HG03139 (cell line): ENCODE data around the gene DNAH3.
A peak's percentile ranks its signal among the peaks of the same experiment; 100 is the strongest.
"Not testable (repeated sequence)": the region's sequence is repeated elsewhere in the genome, so short reads cannot be mapped to it uniquely, and the experiment has no call there.

Experiments
- ATAC-seq: cut with Tn5 transposase; IDR thresholded peaks from one replicate; pipeline ENCODE4 v1.9.1; 2021; ENCODE audit not compliant: unreplicated experiment

DNAH3 gene

DNA sequence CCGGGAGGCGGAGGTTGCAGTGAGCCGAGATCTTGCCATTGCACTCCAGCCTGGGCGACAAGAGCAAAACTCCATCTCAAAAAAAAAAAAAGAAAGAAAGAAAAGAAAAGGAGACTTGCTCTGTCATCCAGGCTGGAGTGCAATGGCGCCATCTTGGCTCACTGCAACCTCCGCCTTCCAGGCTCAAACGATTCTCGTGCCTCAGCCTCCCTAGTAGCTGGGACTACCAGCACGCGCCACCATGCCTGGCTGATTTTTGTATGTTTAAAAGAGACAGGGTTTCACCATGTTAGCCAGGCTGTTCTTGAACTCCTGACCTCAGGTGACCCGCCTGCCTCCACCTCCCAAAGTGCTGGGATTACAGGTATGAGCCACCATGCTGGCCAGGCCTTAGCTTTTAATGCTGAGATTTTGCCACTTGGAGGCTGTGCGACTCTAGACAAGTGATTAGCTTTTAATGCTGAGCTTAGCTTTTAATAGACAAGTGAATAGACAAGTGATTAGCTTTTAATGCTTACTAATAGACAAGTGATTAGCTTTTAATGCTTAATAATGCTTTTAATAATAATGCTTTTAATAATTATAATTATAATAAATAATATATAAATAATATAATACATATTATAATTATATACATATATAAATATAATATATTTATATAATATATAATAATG is 17.4 kb upstream of the DNAH3 start:
- no peak for ATAC-seq

DNA sequence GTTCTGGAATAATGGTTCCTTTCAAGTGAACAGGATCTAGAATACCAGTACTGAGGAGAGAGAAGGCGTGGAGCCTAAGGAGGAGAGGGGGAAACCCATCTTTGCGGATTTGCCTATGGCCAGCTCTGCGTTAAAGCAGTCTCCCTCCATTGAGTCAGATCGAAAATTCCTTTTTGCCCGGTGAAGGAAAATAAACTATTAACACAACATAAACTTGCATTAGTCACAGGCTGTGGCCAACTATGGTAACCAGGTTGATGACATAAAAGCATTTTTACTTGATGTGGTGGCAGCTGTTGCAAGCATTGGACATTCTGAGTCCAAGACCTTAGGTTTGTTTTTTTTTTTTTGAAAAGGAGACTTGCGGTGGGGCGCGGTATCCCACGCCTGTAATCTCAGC is 16.7 kb upstream of the DNAH3 start:
- ATAC-seq: no peak

DNA sequence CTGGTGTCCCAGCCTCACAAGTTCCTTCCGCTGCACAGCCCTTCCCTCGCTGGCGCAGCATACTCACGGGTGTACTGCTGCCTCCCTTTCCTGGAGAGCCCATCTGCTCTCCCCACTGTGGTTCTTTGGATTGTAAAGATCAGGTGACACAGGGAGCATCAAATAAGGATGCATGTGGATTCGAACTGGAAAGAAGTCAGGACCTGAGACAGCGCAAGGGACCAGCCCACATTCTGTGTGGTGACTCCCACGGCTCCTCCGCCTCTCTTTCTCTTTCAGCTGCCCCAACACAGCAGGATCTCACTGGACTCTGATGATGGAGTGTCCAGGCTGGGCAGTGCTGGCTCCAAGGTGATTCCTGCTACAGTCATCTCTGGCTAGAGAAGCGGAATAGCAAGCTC is 15.9 kb upstream of the DNAH3 start:
- ATAC-seq: no peak

DNA sequence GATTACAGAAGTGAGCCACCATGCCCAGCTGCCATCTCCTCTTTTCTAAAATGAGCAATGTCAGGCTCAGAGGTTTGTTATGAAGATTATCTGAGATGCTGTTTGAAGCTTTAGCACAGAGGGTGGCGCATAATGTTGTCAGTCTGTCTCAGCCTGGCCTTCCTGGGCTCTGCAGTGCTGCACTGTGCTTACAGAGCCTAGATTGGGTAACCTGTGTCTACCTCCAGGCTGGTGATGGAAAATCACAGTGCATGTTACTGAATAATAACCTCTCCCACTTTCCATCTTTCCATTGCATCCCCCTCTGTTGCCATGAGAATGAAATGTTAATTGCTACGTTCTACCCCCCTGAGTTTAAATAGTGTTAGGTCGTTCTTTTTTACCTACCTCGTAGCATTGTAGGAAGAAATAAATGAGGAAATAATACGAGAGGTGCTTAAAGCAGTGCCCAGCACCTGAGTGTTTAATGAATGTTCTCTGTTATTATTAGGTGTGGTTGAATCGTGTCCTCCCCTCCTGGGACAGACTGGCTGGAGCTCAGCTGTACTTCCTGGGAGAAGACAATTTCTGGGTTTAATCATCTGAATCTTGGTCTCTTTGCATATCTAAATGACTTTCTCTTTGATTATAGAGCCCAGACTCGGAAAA is 14.0 kb upstream of the DNAH3 start:
- no peak for ATAC-seq

DNA sequence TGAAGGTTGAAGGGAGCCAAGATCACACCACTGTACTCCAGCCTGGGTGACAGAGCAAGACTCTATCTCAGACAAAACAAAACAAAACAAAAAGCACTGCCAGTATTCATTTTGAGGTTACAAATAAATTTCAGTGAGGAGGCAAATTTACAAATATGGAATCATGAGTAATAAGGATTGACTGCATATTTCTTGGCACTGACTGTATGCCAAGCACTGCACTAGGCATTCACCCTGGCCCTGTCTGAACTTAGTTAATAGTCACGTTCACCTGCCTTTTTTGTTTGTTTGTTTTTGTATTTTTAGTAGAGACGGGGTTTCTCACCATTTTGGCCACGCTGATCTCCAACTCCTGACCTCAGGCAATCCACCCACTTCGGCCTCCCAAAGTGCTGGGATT is 12.9 kb upstream of the DNAH3 start:
- ATAC-seq: no peak

DNA sequence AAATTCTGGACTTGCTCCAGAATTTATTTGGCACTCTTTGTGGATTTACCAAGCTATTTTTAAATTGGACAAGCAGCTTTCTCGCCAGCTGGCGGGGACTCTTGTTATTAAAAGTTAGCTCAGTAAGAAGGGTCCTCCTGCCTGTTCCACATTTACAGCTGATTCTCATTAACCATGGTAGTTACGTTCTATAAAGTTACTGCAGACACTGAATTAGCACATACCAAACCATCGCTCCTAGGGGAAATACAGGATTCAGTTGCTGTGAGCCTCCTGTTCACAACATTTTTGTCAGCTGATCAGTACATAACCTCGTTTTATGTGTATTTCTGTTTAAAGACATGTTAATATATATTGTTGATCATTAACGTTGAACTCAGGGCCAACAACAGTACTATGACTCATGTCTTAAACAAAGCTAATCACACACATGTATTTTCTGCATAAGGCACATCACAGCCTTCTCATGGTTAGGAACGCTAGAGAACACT is 12.1 kb upstream of the DNAH3 start:
- no peak for ATAC-seq

DNA sequence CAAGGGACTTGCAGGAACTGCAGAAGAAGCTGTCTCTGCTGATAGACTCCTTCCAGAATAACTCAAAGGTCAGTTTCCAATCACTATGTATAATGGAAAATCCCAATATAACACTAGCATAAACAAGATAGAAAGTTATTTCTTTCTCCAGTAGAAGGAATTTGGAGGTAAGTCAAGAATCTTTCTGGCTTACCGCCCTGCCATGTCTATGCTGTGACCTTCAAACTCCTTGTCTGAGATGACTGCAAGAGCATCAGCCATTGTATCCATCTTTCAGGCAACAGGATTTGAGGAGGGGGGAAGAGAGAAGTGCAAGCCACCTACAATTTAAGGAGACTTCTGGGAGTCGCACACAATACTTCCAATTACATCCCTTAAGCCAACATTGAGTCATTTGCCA is 10.6 kb upstream of the DNAH3 start:
- no peak for ATAC-seq

DNA sequence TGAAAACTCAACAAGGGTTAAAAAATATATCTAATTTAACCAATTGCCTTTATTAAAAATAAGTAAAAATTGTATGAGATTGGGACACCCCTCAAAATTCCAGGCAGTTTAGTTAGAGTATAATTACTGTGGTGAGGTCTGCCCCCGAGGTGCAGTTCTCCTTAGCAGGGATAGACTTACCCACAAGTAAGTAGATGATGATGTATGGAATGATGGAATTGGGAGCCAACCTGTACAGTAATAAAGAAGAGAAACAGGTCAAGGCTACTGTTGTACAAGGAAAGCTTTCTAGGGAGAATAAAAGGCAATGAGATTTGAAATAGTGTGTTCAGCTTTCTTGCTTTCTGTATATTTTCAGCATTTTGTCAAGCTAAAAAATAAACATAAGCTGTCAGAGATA is 9.6 kb upstream of the DNAH3 start:
- no peak for ATAC-seq

DNA sequence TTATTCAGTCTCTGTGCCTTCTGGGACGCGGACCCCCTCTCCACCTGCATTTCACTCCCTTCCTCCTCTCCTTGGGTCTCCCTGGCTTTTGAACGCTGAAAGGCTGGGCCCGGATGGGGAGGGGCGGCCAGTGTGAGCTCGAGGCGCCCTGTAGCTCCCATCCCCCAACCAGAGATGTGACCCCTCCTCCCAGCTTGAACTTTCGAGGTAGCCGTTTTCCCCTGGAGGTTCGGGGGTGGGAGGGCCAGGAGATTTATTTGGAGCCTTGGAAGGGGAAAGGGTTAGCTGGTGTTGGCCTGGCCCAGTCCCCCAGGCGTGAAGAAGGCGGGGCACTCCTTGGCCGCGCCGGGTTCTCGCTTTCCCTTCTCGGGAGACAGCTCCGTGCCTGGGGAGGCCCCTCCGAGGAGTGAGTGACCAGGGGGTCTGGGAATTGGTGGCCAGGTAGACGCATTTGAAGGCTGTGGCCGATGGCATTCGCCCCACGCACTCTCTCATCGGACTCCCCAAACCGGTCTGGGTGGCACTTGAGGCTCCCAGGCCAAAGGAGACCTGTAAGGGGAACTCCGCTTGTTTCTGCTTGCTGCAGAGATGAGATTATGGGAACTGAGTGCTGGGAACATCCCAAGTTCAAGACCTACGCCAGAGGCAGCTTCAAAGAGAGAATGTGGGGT is 8.8 kb upstream of the DNAH3 start:
- ATAC-seq: no peak

DNA sequence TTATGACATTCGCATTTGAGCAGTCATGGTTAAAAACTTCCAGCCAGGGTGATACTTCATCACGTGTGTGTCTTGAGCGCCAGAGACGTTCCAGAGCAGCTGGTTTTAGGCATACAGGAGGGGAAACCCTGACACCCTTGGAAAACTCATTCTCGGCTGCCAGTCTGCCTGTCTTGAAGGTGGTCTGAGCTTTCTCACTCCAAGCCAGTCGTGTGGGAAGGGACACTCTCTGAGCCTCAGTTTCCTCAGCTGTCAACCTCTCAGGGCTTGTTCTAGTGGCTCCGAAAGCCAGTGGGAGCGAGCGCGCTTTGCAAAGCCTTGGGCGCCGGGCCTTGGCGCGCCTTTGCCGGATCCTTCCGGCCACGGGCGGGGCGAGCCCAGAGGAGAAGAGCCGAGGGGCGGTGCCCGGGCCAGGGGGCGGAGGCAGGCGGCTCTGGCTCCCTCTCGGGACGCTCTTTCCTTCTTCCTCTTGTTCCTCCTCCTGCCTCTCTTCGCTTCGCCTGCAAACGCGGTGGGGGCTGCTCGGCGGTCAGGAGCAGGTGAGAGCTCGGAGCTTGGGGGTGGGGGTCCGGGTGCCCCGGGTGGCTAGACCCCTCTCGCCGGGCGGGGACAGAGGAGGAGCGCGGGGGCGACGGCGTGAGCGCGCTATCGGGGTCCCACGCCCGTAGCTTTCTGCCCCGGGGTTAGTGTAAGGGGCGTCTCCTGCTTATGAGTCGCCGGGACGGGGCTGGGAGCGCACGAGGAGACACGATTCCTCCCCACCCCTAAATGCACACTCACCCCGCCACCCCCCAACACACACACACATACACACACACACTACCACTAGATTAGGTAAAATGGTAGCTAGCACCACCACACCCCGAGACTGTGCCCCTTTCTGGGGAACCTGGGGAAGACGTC is 7.8 kb upstream of the DNAH3 start, which contains the start of gene LDAF1:
LDAF1 (plus strand) TSS at position 467 of the 903 bp plus-strand sequence. CDS start 2,509 bp downstream, outside the sequence.
- ATAC-seq: peak; percentile 66

DNA sequence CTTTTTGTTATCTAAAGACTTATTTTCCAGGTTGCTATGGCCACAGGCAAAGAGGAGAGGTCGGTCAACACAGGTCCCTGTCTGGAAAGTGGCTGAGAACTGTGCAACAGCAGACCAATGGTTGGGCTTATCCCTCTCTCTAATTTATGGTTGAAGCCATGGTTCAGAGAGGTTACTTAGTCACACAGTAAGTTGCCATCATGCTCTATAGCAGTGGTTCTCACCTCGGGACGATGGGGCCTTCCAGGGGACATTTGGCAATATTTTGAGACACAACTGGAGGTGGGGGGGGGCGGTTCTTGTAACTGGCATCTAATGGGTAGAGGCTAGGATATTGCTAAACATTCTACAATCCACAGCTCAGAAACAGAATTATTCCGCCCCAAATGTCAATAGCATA is 7.0 kb upstream of the DNAH3 start:
- ATAC-seq: no peak

DNA sequence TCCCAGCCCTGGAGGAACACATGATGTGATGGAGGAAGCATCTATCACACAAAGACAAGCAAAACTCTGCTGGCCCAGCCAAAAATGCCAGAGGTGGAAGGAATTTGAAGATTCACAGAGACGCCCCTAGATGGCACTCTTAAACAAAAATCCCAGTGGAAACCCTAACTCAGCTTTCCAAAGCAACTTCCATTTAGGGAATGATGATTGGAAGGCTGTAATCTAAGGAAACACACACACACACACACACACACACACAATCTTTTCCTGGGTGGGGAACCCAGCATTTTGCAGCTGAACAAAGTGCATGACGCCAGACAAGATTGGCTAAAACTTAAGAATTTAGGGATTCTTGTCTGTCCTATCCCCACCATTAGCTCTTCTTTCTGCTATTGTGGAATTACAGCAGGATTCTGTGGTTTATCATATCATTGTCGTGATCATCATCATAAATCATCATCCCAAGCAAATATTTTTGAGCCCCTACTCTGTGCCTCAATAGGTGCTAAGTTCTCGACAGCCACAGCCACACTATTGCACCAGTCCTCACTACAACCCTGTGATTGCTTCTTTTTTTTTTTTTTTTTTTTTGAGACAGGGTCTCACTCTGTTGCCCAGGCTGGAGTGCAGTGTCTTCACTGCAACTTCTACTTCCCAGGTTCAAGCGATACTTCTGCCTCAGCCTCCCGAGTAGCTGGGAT is 6.3 kb upstream of the DNAH3 start:
- ATAC-seq: no peak

DNA sequence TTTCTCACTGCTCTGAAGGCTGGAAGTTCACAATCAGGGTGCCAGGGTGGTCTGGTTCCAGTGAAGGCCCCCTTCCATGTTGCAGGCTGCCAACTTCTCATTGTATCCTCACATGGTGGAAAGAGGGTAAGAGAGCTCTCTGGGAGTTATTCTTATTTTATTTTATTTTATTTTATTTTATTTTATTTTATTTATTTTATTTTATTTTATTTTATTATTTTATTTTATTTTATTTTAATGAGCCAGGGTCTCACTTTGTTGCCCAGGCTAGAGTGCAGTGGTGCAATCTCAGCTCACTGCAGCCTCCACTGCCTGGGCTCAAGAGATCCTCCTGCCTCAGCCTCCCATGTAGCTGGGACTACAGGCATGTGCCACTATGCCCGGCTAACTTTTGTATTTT is 5.4 kb upstream of the DNAH3 start:
- not testable (repeated sequence) for ATAC-seq

DNA sequence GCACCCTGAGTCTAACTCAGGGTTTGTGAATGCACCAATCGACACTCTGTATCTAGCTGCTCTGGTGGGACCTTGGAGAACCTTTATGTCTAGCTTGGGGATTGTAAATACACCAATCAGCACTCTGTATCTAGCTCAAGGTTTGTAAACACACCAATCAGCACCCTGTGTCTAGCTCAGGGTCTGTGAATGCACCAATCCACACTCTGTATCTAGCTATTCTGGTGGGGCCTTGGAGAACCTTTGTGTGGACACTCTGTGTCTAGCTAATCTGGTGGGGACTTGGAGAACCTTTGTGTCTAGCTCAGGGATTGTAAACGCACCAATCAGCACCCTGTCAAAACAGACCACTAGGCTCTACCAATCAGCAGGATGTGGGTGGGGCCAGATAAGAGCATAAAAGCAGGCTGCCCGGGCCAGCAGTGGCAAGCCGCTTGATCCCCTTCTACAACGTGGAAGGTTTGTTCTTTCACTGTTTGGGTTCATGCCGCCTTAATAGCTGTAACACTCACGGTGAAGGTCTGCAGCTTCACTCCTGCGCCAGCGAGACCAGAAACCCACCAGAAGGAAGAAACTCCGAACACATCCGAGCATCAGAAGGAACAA is 2.6 kb upstream of the DNAH3 start:
- ATAC-seq: not testable (repeated sequence)

DNA sequence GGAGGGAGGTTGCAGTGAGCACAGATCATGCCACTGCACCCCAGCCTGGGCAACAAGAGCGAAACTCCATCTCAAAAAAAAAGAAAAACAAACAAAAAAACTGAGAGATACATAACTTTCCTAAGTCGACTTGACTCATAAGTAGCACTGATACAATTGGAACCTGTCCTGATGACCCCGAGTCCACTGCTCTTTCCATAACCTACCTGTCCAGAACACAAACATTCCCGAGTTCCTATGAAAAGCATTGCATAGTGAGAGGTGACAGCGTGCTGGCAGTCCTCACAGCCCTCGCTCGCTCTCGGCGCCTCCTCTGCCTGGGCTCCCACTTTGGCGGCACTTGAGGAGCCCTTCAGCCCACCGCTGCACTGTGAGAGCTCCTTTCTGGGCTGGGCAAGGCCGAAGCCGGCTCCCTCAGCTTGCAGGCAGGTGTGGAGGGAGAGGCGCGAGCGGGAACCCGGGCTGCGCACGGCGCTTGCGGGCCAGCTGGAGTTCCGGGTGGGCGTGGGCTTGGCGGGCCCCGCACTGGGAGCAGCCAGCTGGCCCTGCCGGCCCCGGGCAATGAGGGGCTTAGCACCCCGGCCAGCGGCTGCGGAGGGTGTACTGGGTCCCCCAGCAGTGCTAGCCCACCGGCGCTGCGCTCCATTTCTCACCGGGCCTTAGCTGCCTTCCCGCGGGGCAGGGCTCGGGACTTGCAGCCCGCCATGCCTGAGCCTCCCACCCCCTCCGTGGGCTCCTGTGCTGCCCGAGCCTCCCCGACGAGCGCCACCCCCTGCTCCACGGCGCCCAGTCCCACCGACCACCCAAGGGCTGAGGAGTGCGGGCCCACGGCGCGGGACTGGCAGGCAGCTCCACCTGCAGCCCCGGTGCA is 1.7 kb upstream of the DNAH3 start:
- not testable (repeated sequence) for ATAC-seq

DNA sequence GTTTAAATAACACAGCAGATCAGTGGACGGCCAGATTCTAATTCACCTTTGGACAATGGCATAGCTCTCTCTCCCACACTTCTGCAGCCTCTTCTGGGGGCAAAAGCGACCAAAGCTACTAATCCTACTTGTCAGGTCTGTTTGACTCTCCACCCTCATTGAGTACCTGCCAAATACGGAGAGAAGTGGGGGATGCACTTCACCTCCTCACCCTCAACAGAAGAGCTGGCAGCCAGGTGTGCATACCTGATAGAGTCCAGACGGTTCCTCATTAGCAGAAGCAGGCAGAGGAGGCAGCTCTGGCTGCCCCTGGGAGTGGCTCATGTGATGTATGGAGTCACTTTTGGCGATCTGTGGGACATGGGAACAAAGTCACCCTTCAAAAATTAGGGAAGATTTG is 4.9 kb downstream of the DNAH3 start:
- ATAC-seq: no peak

DNA sequence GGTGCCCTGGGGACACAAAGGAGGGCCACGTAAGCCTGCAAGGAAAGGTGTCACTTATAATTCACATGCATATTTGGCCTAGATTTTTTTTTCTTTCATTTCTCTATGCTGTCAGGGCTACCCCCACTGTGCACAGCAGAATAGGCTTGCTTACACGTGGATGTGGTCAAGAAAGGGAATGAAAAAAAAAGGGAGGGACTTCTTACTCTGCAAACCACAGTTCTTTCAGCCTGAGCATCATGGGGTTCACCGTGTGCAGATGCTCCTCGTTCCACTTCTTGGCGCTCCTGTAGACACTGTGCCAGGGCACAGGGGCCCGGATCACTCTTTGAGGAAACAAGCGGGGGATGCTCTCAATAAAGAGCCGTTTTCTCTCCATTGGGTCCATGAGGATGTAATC is 16.6 kb downstream of the DNAH3 start:
- ATAC-seq: no peak

DNA sequence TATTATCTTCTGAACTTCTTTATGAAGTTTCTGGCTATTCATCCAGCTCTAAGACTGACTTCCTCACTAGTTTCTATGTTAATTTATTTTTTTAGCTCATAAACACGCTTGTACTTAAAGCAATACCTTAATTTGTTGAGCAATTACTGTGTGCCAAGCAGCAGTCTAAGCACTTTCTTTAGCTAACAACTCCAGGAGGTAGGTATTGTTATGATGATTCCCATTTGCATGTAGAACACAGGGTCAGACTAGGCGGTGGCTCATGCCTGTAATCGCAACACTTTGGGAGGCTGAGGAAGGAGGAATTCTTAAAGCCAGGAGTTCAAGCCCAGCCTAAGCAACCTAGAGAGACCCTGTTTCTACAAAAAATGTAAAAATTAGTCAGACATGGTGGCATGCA is 19.8 kb downstream of the DNAH3 start:
- ATAC-seq: no peak

DNA sequence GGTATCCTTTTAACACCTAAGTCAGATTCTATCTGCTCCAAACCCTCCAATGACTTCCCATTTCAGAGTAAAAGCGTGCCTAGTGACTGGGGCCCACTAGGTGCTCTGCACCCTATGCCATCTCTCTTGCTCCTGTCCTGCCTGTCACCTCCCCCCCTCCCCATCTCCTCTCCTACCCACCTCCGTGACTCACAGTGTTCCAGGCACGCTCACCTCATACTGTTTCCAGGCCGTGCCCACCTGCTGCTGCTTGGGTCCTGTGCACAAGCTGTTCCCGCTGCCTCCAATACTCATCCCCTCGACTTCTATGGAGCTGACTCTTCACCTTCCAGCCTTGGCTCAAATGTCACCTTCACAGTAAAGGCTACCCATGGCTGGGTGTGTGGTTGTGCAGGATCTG is 21.7 kb downstream of the DNAH3 start:
- ATAC-seq: no peak
